ENCODE results near the gene FXN. TPM values are rescaled to one million over a fixed set of nuclear protein-coding genes. Genes with fewer than 3 reads are reported as not detected.

FXN gene
- total and polyA plus RNA-seq, 2 donors from 2014 or later, result 12.9 to 21.1 TPM

DNA sequence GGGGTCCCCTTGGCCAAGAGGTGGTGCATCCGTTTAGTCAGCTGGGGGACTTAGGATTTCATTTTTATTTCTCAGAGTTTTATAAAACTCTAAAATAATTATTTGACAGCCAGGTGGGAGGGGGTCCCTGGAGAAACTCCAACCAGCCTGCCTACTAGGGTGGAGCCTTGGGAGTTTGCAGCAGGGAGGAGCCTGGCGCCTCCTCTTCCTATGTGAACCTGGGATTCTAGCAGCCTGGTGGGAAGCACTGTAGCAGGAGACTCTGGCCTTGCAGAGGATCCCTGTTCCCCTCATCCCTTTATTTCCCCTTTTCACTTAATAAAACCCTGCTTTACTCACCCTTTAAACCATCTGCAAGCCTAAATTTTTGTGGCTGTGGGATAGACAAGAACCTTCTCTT is 50.8 kb downstream of the FXN start:
- H3K4me1 ChIP-seq (ENCODE audit: control insufficient read depth in 2 of 3, insufficient read depth in 2 of 3, low read depth in 1 of 3, low read length in 3 of 3), result peaks cover 0 to 20% (median 4%) of the 10 kb centered on the region in 3 donors
- H3K9ac ChIP-seq (ENCODE audit: low read length in 3 of 3), result no peak overlapping the region
- TF ChIP-seq, protein P1, sequence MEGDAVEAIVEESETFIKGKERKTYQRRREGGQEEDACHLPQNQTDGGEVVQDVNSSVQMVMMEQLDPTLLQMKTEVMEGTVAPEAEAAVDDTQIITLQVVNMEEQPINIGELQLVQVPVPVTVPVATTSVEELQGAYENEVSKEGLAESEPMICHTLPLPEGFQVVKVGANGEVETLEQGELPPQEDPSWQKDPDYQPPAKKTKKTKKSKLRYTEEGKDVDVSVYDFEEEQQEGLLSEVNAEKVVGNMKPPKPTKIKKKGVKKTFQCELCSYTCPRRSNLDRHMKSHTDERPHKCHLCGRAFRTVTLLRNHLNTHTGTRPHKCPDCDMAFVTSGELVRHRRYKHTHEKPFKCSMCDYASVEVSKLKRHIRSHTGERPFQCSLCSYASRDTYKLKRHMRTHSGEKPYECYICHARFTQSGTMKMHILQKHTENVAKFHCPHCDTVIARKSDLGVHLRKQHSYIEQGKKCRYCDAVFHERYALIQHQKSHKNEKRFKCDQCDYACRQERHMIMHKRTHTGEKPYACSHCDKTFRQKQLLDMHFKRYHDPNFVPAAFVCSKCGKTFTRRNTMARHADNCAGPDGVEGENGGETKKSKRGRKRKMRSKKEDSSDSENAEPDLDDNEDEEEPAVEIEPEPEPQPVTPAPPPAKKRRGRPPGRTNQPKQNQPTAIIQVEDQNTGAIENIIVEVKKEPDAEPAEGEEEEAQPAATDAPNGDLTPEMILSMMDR (IDR thresholded peaks at IDR 0.05; ENCODE audit: borderline replicate concordance, extremely low read depth, insufficient read depth), result no peak
- intact Hi-C loops (cut with DNase I), result no loop called here
- no peak for FAIRE-seq
- no peaks in the 10 kb centered on the region for H3K27me3 ChIP-seq (ENCODE audit: control insufficient read depth, insufficient read depth, low read length)
- no peaks in the 10 kb centered on the region for H3K9me3 ChIP-seq (ENCODE audit: control insufficient read depth in 2 of 3, insufficient read depth in 1 of 3, low read length in 3 of 3)
- peak overlapping the region in 1 of 2 donors; percentile 7 for H3K27ac ChIP-seq (ENCODE audit: low read depth in 2 of 2, low read length in 2 of 2)
- peak overlapping the region in 1 of 3 donors; percentile 14 for H3K4me3 ChIP-seq (ENCODE audit: low read length in 3 of 3)
- no peaks in the 10 kb centered on the region for H3K36me3 ChIP-seq (ENCODE audit: control insufficient read depth in 2 of 3, insufficient read depth in 3 of 3, low read length in 3 of 3)
- no peak for DNase-seq

DNA sequence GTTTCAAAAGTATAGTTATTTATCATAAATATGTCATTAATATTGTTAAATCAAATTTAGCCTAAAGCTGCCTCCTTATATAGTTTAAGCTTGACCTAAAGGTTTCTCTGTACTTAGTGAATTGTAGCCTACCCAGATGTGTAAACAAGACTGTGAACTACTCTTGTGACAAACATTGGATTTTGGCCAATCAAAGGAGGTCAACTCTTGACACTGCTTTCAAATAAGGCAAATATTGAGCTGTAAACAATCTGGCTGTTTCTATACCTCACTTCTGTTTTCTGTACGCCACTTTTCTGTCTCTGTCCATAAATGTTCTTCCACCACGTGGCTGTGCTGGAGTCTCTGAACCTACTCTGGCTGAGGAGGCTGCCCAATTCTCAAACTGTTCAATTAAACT is 51.2 kb downstream of the FXN start:
- no peaks in the 10 kb centered on the region for H3K9me3 ChIP-seq (ENCODE audit: control insufficient read depth in 2 of 3, insufficient read depth in 1 of 3, low read length in 3 of 3)
- no peaks in the 10 kb centered on the region for H3K27me3 ChIP-seq (ENCODE audit: control insufficient read depth, insufficient read depth, low read length)
- H3K4me3 ChIP-seq (ENCODE audit: low read length in 3 of 3), result no peak overlapping the region
- no peaks in the 10 kb centered on the region for H3K36me3 ChIP-seq (ENCODE audit: control insufficient read depth in 2 of 3, insufficient read depth in 3 of 3, low read length in 3 of 3)
- DNase-seq (peak in 1 of 5 donors; percentile 69), FAIRE-seq (no peak)
- H3K4me1 ChIP-seq (ENCODE audit: control insufficient read depth in 2 of 3, insufficient read depth in 2 of 3, low read depth in 1 of 3, low read length in 3 of 3), result peaks cover 0 to 20% (median 4%) of the 10 kb centered on the region in 3 donors
- no peak overlapping the region for H3K27ac ChIP-seq (ENCODE audit: low read depth in 2 of 2, low read length in 2 of 2)
- intact Hi-C loops (cut with DNase I), result no loop called here
- TF ChIP-seq, protein P1 (IDR thresholded peaks at IDR 0.05; ENCODE audit: borderline replicate concordance, extremely low read depth, insufficient read depth), result no peak
- no peak overlapping the region for H3K9ac ChIP-seq (ENCODE audit: low read length in 3 of 3)

DNA sequence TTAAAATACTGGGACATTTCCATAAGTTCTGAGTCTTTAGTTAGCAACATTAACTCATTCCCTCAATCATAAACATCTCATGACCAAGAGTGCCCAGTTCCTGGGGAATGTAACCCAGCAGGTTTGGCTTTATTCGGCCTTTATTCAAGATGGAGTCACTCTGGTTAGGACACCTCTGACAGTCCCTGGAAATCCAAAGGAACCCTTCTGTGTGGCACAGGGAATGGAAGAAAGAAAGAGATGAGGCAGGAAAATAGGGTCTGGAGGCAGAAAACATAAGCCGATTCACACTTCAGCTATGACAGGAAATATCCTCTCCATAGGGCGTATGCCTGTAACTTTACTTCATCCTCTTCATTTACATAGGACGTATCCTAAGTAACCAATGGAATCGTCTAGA is 53.5 kb downstream of the FXN start:
- no peak overlapping the region for H3K9ac ChIP-seq (ENCODE audit: low read length in 3 of 3)
- intact Hi-C loops (cut with DNase I), result no loop called here
- H3K9me3 ChIP-seq (ENCODE audit: control insufficient read depth in 2 of 3, insufficient read depth in 1 of 3, low read length in 3 of 3), result no peaks in the 10 kb centered on the region
- H3K4me1 ChIP-seq (ENCODE audit: control insufficient read depth in 2 of 3, insufficient read depth in 2 of 3, low read depth in 1 of 3, low read length in 3 of 3), result peaks cover 0 to 25% (median 7%) of the 10 kb centered on the region in 3 donors
- TF ChIP-seq, protein P1 (IDR thresholded peaks at IDR 0.05; ENCODE audit: borderline replicate concordance, extremely low read depth, insufficient read depth), result no peak
- no peaks in the 10 kb centered on the region for H3K36me3 ChIP-seq (ENCODE audit: control insufficient read depth in 2 of 3, insufficient read depth in 3 of 3, low read length in 3 of 3)
- FAIRE-seq (no peak), DNase-seq (no peak)
- H3K27ac ChIP-seq (ENCODE audit: low read depth in 2 of 2, low read length in 2 of 2), result no peak overlapping the region
- H3K4me3 ChIP-seq (ENCODE audit: low read length in 3 of 3), result peak overlapping the region in 1 of 3 donors; percentile 5
- H3K27me3 ChIP-seq (ENCODE audit: control insufficient read depth, insufficient read depth, low read length), result no peaks in the 10 kb centered on the region

DNA sequence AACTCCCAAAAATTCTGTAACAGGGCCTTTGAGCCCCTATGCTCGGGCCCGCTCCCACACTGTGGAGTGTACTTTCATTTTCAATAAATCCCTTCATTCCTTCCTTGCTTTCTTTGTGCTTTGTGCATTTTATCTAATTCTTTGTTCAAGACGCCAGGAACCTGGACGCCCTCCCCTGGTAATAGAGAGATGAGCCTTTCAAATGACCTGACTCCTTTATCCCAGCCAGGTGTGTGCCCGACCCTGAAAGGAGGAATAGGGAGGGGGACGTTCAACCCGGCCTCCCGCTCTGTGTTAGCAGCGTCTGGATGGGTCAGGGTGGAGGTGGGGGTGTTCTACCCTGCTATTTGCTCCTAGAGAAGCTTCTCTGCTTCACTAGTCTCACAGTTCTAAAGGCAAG is 53.9 kb downstream of the FXN start:
- TF ChIP-seq, protein P1 (IDR thresholded peaks at IDR 0.05; ENCODE audit: borderline replicate concordance, extremely low read depth, insufficient read depth), result no peak
- intact Hi-C loops (cut with DNase I), result no loop called here
- H3K27ac ChIP-seq (ENCODE audit: low read depth in 2 of 2, low read length in 2 of 2), result no peak overlapping the region

More for the DNA sequence above, 53.9 kb downstream of the FXN start:
- DNase-seq (peak in 2 of 5 donors; percentile 18 to 30), FAIRE-seq (no peak)
- Histone ChIP-seq H3K9me3 (ENCODE audit: control insufficient read depth in 2 of 3, insufficient read depth in 1 of 3, low read length in 3 of 3) (no peaks in the 10 kb centered on the region), H3K4me1 (ENCODE audit: control insufficient read depth in 2 of 3, insufficient read depth in 2 of 3, low read depth in 1 of 3, low read length in 3 of 3) (peaks cover 0 to 25% (median 8%) of the 10 kb centered on the region in 3 donors), H3K36me3 (ENCODE audit: control insufficient read depth in 2 of 3, insufficient read depth in 3 of 3, low read length in 3 of 3) (no peaks in the 10 kb centered on the region), H3K27me3 (ENCODE audit: control insufficient read depth, insufficient read depth, low read length) (no peaks in the 10 kb centered on the region), H3K9ac (ENCODE audit: low read length in 3 of 3) (peak overlapping the region in 1 of 3 donors; percentile 46), H3K4me3 (ENCODE audit: low read length in 3 of 3) (peak overlapping the region in 1 of 3 donors; percentile 5)

Measured in kidney (tissue), 14 donors.